H1 (cell line): Measurements from ENCODE around the gene ZNF143. TPM values are rescaled to one million over a fixed set of nuclear protein-coding genes. Genes with fewer than 3 reads are reported as not detected.

ENCODE experiments used
- CBX5 ChIP-seq: fragments of 300-800, 300-1000 bp; sonication (generic); IDR thresholded peaks from 2 replicates; pipeline ENCODE4 v1.7.1; 2016; ENCODE audit warnings: antibody characterized with exemption, low read length, low read depth
- CTCF ChIP-seq, 3 experiments: IDR thresholded peaks; 1 replicate in 2 of 3; 2 replicates in 1 of 3; pipeline versions ENCODE4 v1.5.1 to v1.6.1; 2011; ENCODE audit warnings: low read length in 3 of 3, mild to moderate bottlenecking in 3 of 3, inconsistent platforms in 2 of 3, low read depth in 1 of 3, moderate library complexity in 1 of 3; ENCODE audit not compliant: insufficient read depth in 1 of 3; ENCODE audit errors: control extremely low read depth in 1 of 3
- E2F6 ChIP-seq: IDR thresholded peaks from 2 replicates; pipeline ENCODE4 v1.6.1; 2012; ENCODE audit warnings: inconsistent platforms
- HDAC2 ChIP-seq, 2 experiments: fragments of 300-600 bp in 1 of 2; sonication (generic) in 1 of 2; IDR thresholded peaks; 2 replicates each; pipeline ENCODE4 v1.6.1; 2011 to 2012; ENCODE audit warnings: low read depth in 2 of 2, low read length in 2 of 2, mild to moderate bottlenecking in 2 of 2, moderate library complexity in 2 of 2, borderline replicate concordance in 1 of 2, inconsistent platforms in 1 of 2
- POLR2A ChIP-seq, 2 experiments: IDR thresholded peaks; 1 replicate in 1 of 2; 2 replicates in 1 of 2; pipeline ENCODE4 v1.6.1; 2011; ENCODE audit warnings: low read depth in 2 of 2, low read length in 2 of 2, mild to moderate bottlenecking in 2 of 2; ENCODE audit errors: control extremely low read depth in 1 of 2
- polyA plus RNA-seq, 7 experiments: library from polyadenylated mRNA; depleted of rRNA in 3 of 7; stranded (reverse) in 5 of 7; unstranded in 2 of 7; fragments of >200 nt in 5 of 7; fragments of 200-250 nt in 2 of 7; gene quantifications; 1 replicate in 5 of 7; 2 replicates in 1 of 7; 4 replicates in 1 of 7; pipeline versions ENCODE4 v1.2.1 to v1.2.3, GENCODE V29; 2011 to 2013; ENCODE audit warnings: missing spikeins in 2 of 7, mixed read lengths in 2 of 7
- total RNA-seq: library from RNA; stranded (reverse); fragmentation: NEBNext Ultra II Directional; extraction: Animal tissue kit (Norgen Biotek cat#: 25700); gene quantifications from 2 replicates; pipeline ENCODE4 v1.2.1, GENCODE V29; 2021

The ZNF143 gene
- total and polyA plus RNA-seq, 2 of the 8 experiments (the other 6 are each of a cell fraction or from before 2014, with no cell fraction given): 43.0 to 69.2 TPM

GRCh38 chr11:9462172-9462799 is 1.5 kb downstream of the ZNF143 start (continued):
- no peak for TF ChIP-seq CBX5
- no peak for TF ChIP-seq CTCF (IDR thresholded peaks at IDR 0.05; ENCODE audit: control extremely low read depth in 1 of 3, insufficient read depth in 1 of 3, low read depth in 1 of 3, low read length in 3 of 3)
- TF ChIP-seq HDAC2 (IDR thresholded peaks at IDR 0.05; ENCODE audit: borderline replicate concordance in 1 of 2, low read depth in 2 of 2, low read length in 2 of 2): no peak
- no peak for TF ChIP-seq E2F6
- no peak for TF ChIP-seq POLR2A (IDR thresholded peaks at IDR 0.05; ENCODE audit: control extremely low read depth in 1 of 2, low read depth in 2 of 2, low read length in 2 of 2)
